ENCODE measurements around the gene ANKRD65. TPM values are rescaled to one million over a fixed set of nuclear protein-coding genes. Genes with fewer than 3 reads are reported as not detected.

ANKRD65 gene
- total RNA-seq, 1 experiment from 2014 or later = 1.4 TPM

DNA sequence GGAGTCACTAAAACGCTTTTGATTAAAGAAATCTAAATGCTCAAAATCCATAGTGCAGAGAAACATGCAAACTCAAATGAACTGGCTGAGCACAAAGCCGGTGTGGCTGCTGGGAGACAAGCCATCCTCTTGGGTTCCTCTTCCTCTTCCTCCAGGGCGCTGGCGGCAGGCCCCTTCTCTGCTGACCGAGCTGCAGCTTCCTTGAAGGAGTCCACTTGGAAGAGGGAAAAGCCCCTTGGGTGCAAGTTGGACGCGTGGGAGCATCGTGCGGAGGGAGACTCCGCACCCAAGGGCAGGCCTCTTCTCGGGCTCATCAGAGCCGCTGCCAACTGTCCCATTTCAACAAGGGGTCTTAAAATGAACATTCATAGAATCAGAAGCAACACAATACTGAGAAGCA lies 29.9 kb downstream of the ANKRD65 start:
- CTCF ChIA-PET = no interaction called here
- H3K36me3 Mint-ChIP-seq (ENCODE audit: insufficient read depth, unreplicated experiment) = peaks cover 100% of the 10 kb centered on the region
- no peak for TF ChIP-seq CTCF (IDR thresholded peaks at IDR 0.05; ENCODE audit: unreplicated experiment)
- H3K27ac Mint-ChIP-seq (ENCODE audit: low read depth, unreplicated experiment) = no peak overlapping the region
- H3K4me3 Mint-ChIP-seq (ENCODE audit: unreplicated experiment) = no peak overlapping the region
- no TSS peak for BruUV-seq (replicated peaks)
- no peaks in the 10 kb centered on the region for H3K4me1 Mint-ChIP-seq (ENCODE audit: insufficient read depth, unreplicated experiment)
- no peak for DNase-seq (ENCODE audit: unreplicated experiment)
- H3K9me3 Mint-ChIP-seq (ENCODE audit: unreplicated experiment) = no peaks in the 10 kb centered on the region
- no peaks in the 10 kb centered on the region for H3K27me3 Mint-ChIP-seq (ENCODE audit: insufficient read depth, unreplicated experiment)
- intact Hi-C loops (cut with micrococcal nuclease) = no loop called here
- POLR2A ChIA-PET = interaction anchor here (0.8 to 3.2 kb wide), 2 partner anchors 16 kb away, joined by 3 to 21 read pairs; partner anchors contain the start of gene AURKAIP1

DNA sequence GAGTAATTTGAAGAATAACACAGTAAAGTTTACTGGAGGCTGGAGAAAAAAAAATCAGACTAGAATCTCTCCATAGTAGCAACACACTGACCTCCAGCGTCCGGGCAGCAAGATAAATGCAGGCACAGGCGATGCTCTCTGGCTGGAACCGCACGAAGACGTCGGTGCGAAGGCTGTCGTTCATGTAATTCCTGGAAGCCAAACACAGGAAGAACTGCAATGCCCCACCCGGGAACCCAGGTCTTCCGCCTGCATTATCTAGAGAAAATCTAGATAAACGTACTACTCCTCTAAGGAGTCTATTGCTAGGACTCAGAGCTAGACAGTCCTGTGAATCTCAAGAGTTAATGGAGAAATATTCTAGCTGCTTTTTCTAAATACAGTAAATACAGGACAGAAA lies 30.4 kb downstream of the ANKRD65 start:
- Mint-ChIP-seq H3K9me3 (ENCODE audit: unreplicated experiment) (no peaks in the 10 kb centered on the region), H3K27ac (ENCODE audit: low read depth, unreplicated experiment) (no peak overlapping the region), H3K36me3 (ENCODE audit: insufficient read depth, unreplicated experiment) (peaks cover 100% of the 10 kb centered on the region), H3K4me1 (ENCODE audit: insufficient read depth, unreplicated experiment) (no peaks in the 10 kb centered on the region), H3K27me3 (ENCODE audit: insufficient read depth, unreplicated experiment) (no peaks in the 10 kb centered on the region), H3K4me3 (ENCODE audit: unreplicated experiment) (no peak overlapping the region)
- TSS peak; percentile 12 for BruUV-seq (replicated peaks)
- POLR2A ChIA-PET = interaction anchor here (0.8 to 3.2 kb wide), 2 partner anchors 15 to 17 kb away, joined by 3 to 21 read pairs; partner anchors contain the start of gene AURKAIP1
- CTCF ChIA-PET = interaction anchor here (0.5 to 1.6 kb wide), 4 partner anchors 8 to 264 kb away, joined by 3 to 5 read pairs (median 5); partner anchors contain the start of gene CCNL2
- no peak for TF ChIP-seq CTCF (IDR thresholded peaks at IDR 0.05; ENCODE audit: unreplicated experiment)
- no peak for DNase-seq (ENCODE audit: unreplicated experiment)
- intact Hi-C loops (cut with micrococcal nuclease) = no loop called here

- intact Hi-C loops (cut with micrococcal nuclease) = no loop called here
- no peaks in the 10 kb centered on the region for H3K4me1 Mint-ChIP-seq (ENCODE audit: insufficient read depth, unreplicated experiment)
- no peak overlapping the region for H3K4me3 Mint-ChIP-seq (ENCODE audit: unreplicated experiment)
- TF ChIP-seq CTCF (IDR thresholded peaks at IDR 0.05; ENCODE audit: unreplicated experiment) = no peak
- peaks cover 82% of the 10 kb centered on the region for H3K36me3 Mint-ChIP-seq (ENCODE audit: insufficient read depth, unreplicated experiment)
- ChIA-PET CTCF (interaction anchor here (0.6 to 1.0 kb wide), 2 partner anchors 15 to 69 kb away, joined by 3 to 5 read pairs; no protein-coding TSS in a partner anchor), POLR2A (interaction anchor here (2.3 to 2.9 kb wide), 2 partner anchors 10 to 13 kb away, joined by 10 to 12 read pairs; partner anchors contain the start of genes AURKAIP1 and CCNL2)
- no peak for DNase-seq (ENCODE audit: unreplicated experiment)
- no peaks in the 10 kb centered on the region for H3K27me3 Mint-ChIP-seq (ENCODE audit: insufficient read depth, unreplicated experiment)
- H3K27ac Mint-ChIP-seq (ENCODE audit: low read depth, unreplicated experiment) = no peak overlapping the region
- no peaks in the 10 kb centered on the region for H3K9me3 Mint-ChIP-seq (ENCODE audit: unreplicated experiment)
- no TSS peak for BruUV-seq (replicated peaks)
Observed at GRCh38 chr1:1388078-1388472, 33.0 kb downstream of the ANKRD65 start.

DNA sequence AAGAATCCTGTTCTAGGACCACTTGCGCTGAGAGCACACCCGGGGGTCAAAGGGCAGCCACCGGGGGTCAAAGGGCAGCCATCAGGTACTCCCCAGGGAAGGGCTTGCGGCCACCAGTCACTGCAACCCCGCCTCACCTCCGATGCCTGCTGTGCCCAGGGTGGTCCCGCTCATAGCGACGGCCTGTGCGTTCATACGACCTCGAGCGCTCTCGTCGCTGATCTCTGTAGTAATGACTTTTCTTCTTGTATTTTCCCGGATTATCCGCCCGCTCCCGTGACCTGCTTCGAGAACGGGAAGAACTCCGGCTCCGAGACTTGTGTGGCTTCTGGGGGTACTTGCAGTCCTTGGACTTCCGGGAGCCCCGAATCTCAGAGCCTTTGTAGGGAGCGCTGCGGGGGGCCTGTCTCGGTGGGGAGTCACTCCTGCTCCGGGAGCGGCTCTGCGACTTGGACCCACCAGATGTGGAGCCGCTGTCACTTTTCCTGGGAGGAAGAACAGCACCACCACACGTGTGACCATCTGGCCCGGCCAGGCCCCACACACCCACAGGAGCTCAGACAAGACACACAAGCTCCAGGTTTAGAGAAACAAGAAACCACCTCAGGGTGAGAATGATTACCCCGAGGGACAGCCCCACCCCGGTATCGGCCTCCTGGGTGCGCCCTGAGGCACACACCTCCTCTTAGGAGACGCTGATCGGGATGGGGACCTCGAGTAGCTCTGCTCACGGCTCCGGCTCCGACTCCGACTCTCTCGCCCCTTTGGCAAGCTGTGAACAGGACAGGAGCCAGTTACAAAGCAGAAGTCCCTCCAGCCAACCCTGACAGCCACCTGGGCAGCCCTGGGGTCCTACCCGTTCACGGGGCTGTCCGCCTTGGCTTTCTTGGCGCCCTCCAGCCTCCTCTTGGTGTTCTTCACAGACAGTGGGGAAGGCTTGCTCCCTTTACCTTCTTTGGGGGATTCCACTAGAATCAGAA lies 33.7 kb downstream of the ANKRD65 start:
- no peak overlapping the region for H3K27ac Mint-ChIP-seq (ENCODE audit: low read depth, unreplicated experiment)
- no TSS peak for BruUV-seq (replicated peaks)
- H3K4me1 Mint-ChIP-seq (ENCODE audit: insufficient read depth, unreplicated experiment) = no peaks in the 10 kb centered on the region
- ChIA-PET POLR2A (interaction anchor here (0.6 to 2.9 kb wide), 2 partner anchors 12 to 40 kb away, joined by 4 to 10 read pairs; partner anchors contain the start of gene AURKAIP1), CTCF (interaction anchor here (0.6 to 1.0 kb wide), 3 partner anchors 9 to 70 kb away, joined by 3 to 5 read pairs (median 4); no protein-coding TSS in a partner anchor)
- H3K36me3 Mint-ChIP-seq (ENCODE audit: insufficient read depth, unreplicated experiment) = peaks cover 76% of the 10 kb centered on the region
- no peaks in the 10 kb centered on the region for H3K27me3 Mint-ChIP-seq (ENCODE audit: insufficient read depth, unreplicated experiment)
- no peak overlapping the region for H3K4me3 Mint-ChIP-seq (ENCODE audit: unreplicated experiment)
- intact Hi-C loops (cut with micrococcal nuclease) = no loop called here
- DNase-seq (ENCODE audit: unreplicated experiment) = no peak
- no peak for TF ChIP-seq CTCF (IDR thresholded peaks at IDR 0.05; ENCODE audit: unreplicated experiment)
- H3K9me3 Mint-ChIP-seq (ENCODE audit: unreplicated experiment) = no peaks in the 10 kb centered on the region
